T47D (cell line): Measurements from ENCODE around the gene ENTPD6.
A peak's percentile ranks its signal among the peaks of the same experiment; 100 is the strongest.
"Not testable (repeated sequence)": the region's sequence is repeated elsewhere in the genome, so short reads cannot be mapped to it uniquely, and the experiment has no call there.

ENCODE experiments used
- DNase-seq, 2 experiments: peaks; one replicate each; pipeline versions ENCODE4 v3.0.0 to v3.0.0-alpha.2; 2011 to 2012; ENCODE audit warnings: low read depth in 1 of 2, low spot score in 1 of 2
- JUND ChIP-seq: IDR thresholded peaks from 2 replicates; pipeline ENCODE4 v1.6.1; 2012; ENCODE audit warnings: low read depth
- in situ Hi-C: cut with HindIII; loops from 2 replicates; pipeline ENCODE4 v1.10.0; 2016; ENCODE audit warnings: low sequenced_read_pairs, low pct_unique_long_range_greater_than_20kb

Gene ENTPD6

DNA sequence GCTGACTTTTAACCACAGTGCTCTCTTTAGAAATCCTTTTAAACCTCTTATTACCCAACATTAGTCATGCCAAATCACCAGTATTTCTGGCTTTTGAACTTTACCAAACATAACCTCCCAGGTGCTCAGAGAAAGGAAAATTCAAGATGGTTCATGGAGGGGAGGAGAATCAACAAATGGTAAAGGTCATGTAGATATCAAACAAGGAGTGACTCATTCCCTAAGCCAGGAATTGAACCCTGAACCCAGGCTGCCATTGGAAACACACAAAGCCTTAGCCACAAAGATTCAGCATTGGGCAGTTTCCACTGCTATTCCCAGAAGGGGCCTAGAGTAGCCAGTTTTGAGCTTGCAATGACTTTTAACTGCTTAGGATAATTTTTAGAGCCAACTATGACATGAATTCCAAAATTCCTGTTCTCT, 21.6 kb upstream of the ENTPD6 start:
- DNase-seq, result no peak
- in situ Hi-C loops, result no loop called here
- TF ChIP-seq JUND, result no peak

GRCh38 chr20:25176184-25176583, 19.3 kb upstream of the ENTPD6 start:
- in situ Hi-C loops, result no loop called here
- DNase-seq, result no peak
- TF ChIP-seq JUND, result no peak

DNA sequence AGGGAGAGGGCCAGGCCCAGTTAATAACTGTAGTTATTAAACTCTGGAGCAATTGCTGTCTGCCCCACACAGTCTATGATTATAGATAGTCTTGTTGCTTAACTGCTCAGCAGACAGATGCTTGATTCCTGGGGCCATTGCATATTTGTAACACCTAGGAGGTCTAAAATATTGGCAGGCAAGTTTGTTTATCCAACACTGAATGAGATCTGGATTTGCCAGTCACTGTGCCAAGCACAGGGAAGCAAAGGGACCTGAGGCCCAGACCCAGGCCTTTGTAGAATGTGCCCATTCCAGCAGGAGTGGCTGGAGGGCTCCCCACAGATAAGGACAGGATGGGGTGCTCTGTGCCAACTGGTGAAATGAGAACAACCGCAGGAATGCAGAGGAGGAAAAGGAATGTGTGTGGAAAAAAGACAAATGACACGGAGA, 17.6 kb upstream of the ENTPD6 start:
- peak; percentile 44; the same call in 1 of the 2 replicates for TF ChIP-seq JUND
- in situ Hi-C loops, result no loop called here
- peak; percentile 35 to 86 for DNase-seq

DNA sequence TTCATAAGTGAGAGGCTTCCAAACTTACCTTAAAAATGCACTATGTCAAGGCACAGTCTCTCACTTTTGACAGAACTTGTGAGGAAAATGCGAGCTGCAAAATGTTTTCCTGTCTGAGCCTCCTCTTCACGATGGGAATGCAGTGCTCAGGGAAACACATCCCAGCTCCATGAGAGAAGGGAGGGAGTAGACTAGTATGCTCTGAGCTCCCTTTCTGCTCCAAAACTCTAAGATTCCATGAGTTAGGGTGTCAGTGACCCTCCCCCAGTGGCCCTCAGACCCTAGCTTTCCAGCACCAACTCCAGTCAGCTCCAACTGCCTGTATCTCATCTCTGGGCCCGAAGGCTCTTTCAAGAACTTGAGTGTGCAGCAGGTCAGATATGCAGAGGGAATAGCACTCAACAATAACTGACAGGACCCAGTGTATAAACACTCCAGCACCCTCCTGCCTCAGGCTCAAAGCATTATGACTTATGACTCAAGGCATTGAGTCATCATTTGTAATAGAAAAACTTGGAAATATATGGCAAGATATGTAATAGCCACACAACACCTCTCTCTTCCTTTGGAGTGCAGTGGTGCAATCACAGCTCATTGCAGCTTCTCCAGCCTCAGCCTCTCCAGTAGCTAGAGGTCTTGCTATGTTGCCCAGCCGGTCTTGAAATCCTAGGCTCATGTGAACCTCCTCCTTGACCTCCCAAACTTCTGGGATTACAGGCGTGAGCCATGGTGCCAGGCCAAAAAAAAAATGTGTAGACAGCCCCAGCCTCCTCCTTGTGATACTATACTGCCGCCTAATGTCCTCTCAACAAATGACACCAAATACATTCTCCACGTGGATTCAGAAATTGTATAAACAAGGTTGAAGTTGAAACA, 16.7 kb upstream of the ENTPD6 start:
- in situ Hi-C loops, result no loop called here
- no peak; the same call in 1 of the 2 replicates for TF ChIP-seq JUND
- peak; percentile 51 to 93 for DNase-seq

- no peak for TF ChIP-seq JUND
- DNase-seq, result no peak
- in situ Hi-C loops, result no loop called here
Measured at GRCh38 chr20:25179439-25180089, 15.9 kb upstream of the ENTPD6 start.

GRCh38 chr20:25184391-25184790, 11.1 kb upstream of the ENTPD6 start:
- DNase-seq, in situ Hi-C loops: not testable (repeated sequence)

- no peak for DNase-seq
- in situ Hi-C loops, result no loop called here
- TF ChIP-seq JUND, result no peak
Measured at GRCh38 chr20:25187220-25187619, 8.3 kb upstream of the ENTPD6 start.

DNA sequence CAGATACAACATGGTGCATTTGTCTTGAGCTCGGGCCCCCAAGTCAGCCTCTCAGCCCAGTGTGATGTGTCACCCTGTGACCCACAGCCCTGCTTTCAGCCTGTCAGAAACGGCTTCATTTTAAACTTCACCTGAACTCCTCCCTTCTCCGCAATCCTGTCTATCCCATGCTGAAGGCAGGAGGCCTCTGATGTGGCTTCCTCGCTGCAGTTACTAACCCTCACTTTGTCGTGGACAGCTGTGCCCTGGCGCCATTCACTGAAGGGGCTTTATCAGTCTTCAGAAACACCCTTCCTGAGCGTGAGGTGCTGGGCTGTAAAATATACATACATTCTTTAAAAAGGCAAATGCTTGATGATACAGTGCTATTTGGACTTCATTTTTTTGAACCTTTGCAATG, 7.9 kb upstream of the ENTPD6 start:
- in situ Hi-C loops, result no loop called here
- DNase-seq, result no peak
- no peak for TF ChIP-seq JUND

DNA sequence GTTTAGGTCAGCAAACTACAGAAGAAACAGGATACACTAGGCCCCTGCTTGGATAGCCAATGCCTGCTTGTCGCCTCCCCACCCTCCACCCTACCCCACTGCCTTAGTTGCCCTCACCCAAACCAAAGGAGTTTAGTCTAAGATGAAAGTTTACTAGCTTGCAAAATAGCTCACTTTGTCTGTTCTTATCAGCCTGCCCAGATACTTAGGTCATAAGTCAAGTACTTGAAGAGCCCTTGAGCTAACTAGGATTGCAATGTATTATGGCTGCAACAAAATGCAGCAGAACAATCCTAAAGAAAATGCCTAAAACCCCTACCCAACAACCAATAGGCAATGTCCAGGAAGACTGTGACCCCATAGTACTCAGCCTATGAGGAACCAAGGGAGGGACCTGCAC, 7.3 kb upstream of the ENTPD6 start:
- in situ Hi-C loops, result no loop called here
- DNase-seq, result no peak
- TF ChIP-seq JUND, result no peak

DNA sequence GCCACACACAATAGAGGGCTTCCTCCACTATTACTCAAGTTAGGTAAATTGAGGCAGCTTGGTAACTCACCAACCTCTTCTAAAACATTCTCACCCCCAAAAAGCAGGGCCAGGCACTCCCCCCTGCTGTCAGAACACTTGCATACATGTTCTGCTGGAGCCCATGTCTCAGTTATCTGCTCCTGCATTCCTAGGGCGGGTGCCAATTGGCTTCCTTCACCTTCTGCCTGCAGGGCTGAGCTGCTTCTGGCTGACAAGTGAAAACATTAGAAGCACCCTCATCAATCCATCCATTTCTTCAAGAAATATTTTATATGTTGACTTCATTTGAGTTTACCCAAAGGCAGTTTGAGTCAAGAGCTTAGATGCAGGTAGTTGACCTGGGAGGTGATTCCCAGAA, 4.5 kb upstream of the ENTPD6 start:
- in situ Hi-C loops, result no loop called here
- no peak for TF ChIP-seq JUND
- no peak for DNase-seq

- in situ Hi-C loops, result no loop called here
- no peak for TF ChIP-seq JUND
- no peak for DNase-seq
Measured at GRCh38 chr20:25191689-25192088, 3.8 kb upstream of the ENTPD6 start.

DNA sequence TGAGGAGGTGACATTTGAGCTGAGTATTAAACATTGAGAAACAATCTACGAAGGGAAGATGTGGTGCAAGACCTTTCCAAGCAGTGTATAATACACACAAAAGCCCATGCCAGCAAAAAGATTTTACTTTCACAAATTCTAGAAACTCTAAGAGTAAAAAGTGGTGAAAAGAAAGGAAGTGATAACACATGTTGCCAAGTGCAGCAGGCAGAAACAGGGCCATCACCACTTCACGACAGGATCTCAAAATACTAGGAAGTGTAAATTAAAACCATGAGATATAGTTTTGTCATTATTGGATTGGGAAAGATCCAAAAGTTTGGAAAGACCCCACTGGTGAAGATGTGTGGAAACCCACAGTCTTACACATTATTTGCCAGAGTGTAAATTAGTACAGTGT, 1.7 kb upstream of the ENTPD6 start:
- no peak for DNase-seq
- in situ Hi-C loops, result no loop called here
- no peak for TF ChIP-seq JUND

DNA sequence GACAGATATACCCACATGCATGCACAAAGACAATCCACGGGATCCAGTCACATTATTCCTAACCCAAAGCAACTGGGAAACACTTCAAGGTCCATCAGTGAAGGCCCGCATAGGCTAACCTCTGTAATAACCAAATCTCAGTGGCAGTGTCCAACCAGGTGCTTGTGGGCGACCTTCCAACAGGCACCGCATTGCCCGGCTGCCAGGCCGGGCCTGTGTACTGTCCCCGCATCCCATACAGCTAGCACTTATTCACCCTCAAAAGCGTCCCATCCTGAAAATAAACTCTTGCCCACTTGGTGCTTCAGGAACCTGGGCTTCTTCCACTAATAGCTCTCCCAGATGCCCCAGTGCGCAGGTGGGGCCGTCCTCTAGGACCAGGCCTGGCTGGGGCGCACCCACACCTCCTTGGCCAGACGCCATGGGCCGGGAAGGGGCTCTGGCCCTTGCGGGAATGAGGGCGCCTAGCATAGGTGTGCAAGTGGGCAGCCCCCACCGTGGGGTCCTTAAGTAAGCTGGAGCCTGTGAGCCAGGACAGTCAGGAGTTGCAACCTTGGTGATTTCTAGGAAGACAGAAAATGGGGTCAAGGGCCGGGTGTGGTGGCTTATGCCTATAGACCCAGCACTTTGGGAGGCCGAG, 1.1 kb upstream of the ENTPD6 start:
- DNase-seq, result no peak
- in situ Hi-C loops, result no loop called here
- no peak for TF ChIP-seq JUND
